HUES64 (cell line): ENCODE data around the gene ERMP1.

ENCODE experiments used
- H3K27ac ChIP-seq: 2 replicates; pipeline ENCODE4 v1.7.0; 2013; ENCODE audit warnings: low read depth, low read length, inconsistent platforms
- H3K27me3 ChIP-seq: 2 replicates; pipeline ENCODE4 v1.6.1; 2013; ENCODE audit warnings: mild to moderate bottlenecking, low read length; ENCODE audit not compliant: insufficient read depth
- H3K36me3 ChIP-seq: 2 replicates; pipeline ENCODE4 v1.6.1; 2013; ENCODE audit warnings: mild to moderate bottlenecking, low read length; ENCODE audit not compliant: insufficient read depth
- H3K4me1 ChIP-seq: 2 replicates; pipeline ENCODE4 v1.6.1; 2013; ENCODE audit warnings: mild to moderate bottlenecking, low read length, moderate library complexity; ENCODE audit not compliant: insufficient read depth
- H3K4me3 ChIP-seq: 2 replicates; pipeline ENCODE4 v1.5.1; 2013; ENCODE audit warnings: mild to moderate bottlenecking, low read length, moderate library complexity
- H3K9ac ChIP-seq: 2 replicates; pipeline ENCODE4 v1.6.1; 2013; ENCODE audit warnings: mild to moderate bottlenecking, low read depth, low read length
- H3K9me3 ChIP-seq: 2 replicates; pipeline ENCODE4 v1.6.1; 2013; ENCODE audit warnings: low read depth, low read length; ENCODE audit not compliant: insufficient read depth
- WGBS: fragments of 150-250, 120-280 bp; methylation state at CpG from one replicate; pipeline ENCODE4 v1.1.7; 2013; ENCODE audit warnings: missing lambda C conversion rate; 5-methylcytosine and 5-hydroxymethylcytosine counted together

The ERMP1 gene

GRCh38 chr9:5840788-5841187, 7.9 kb upstream of the ERMP1 start:
- Histone ChIP-seq H3K9me3 (no peaks in the 10 kb centered on the region), H3K27ac (no peak overlapping the region), H3K4me1 (peaks cover 18% of the 10 kb centered on the region), H3K4me3 (no peak overlapping the region), H3K36me3 (no peaks in the 10 kb centered on the region), H3K9ac (no peak overlapping the region), H3K27me3 (no peaks in the 10 kb centered on the region)
- WGBS, result 100% methylated on average over 3 of the region's 3 CpGs

- 86% methylated on average over 4 of the region's 4 CpGs for WGBS
- no peak overlapping the region for H3K4me3 ChIP-seq
- no peaks in the 10 kb centered on the region for H3K36me3 ChIP-seq
- no peak overlapping the region for H3K9ac ChIP-seq
- peak overlapping the region; percentile 16; the same call in 1 of the 2 replicates for H3K27ac ChIP-seq
- no peaks in the 10 kb centered on the region for H3K9me3 ChIP-seq
- H3K4me1 ChIP-seq, result peaks cover 18% of the 10 kb centered on the region
- H3K27me3 ChIP-seq, result no peaks in the 10 kb centered on the region
These were observed 6.6 kb upstream of the ERMP1 start for GRCh38 chr9:5839572-5839902.

GRCh38 chr9:5838884-5839571, 6.1 kb upstream of the ERMP1 start:
- Histone ChIP-seq H3K27ac (peak overlapping the region; percentile 16; the same call in 1 of the 2 replicates), H3K4me3 (no peak overlapping the region), H3K9me3 (no peaks in the 10 kb centered on the region), H3K36me3 (no peaks in the 10 kb centered on the region), H3K27me3 (no peaks in the 10 kb centered on the region), H3K4me1 (peaks cover 20% of the 10 kb centered on the region), H3K9ac (no peak overlapping the region)
- WGBS, result 78% methylated on average over 2 of the region's 2 CpGs

- WGBS, result 89% methylated on average over 1 of the region's 1 CpG
- Histone ChIP-seq H3K9me3 (no peaks in the 10 kb centered on the region), H3K27me3 (peaks cover 14% of the 10 kb centered on the region), H3K4me1 (peaks cover 26% of the 10 kb centered on the region), H3K4me3 (no peak overlapping the region), H3K27ac (no peak overlapping the region), H3K9ac (no peak overlapping the region), H3K36me3 (no peaks in the 10 kb centered on the region)
These were observed 2.9 kb upstream of the ERMP1 start for GRCh38 chr9:5835808-5836207.

- WGBS, result 78% methylated on average over 1 of the region's 1 CpG
These were observed 1.3 kb upstream of the ERMP1 start for GRCh38 chr9:5834214-5834613.

GRCh38 chr9:5832071-5832537, 813 bp downstream of the ERMP1 start:
- Histone ChIP-seq H3K27me3 (peaks cover 14% of the 10 kb centered on the region), H3K4me3 (peak overlapping the region; percentile 87), H3K9me3 (no peaks in the 10 kb centered on the region), H3K27ac (no peak overlapping the region; the same call in 1 of the 2 replicates), H3K36me3 (peaks cover 18% of the 10 kb centered on the region), H3K9ac (peak overlapping the region; percentile 67), H3K4me1 (peaks cover 19% of the 10 kb centered on the region)
- 19% methylated on average over 9 of the region's 9 CpGs for WGBS

More at GRCh38 chr9:5834214-5834613, 1.3 kb upstream of the ERMP1 start:
- Histone ChIP-seq H3K9me3 (no peaks in the 10 kb centered on the region), H3K27me3 (peaks cover 14% of the 10 kb centered on the region), H3K4me3 (no peak overlapping the region), H3K36me3 (peaks cover 15% of the 10 kb centered on the region; the same call in 1 of the 2 replicates), H3K4me1 (peaks cover 21% of the 10 kb centered on the region), H3K27ac (no peak overlapping the region), H3K9ac (no peak overlapping the region)

GRCh38 chr9:5825895-5826622, 6.9 kb downstream of the ERMP1 start:
- peaks cover 61% of the 10 kb centered on the region for H3K36me3 ChIP-seq
- H3K9me3 ChIP-seq, result no peaks in the 10 kb centered on the region
- H3K4me1 ChIP-seq, result no peaks in the 10 kb centered on the region
- 91% methylated on average over 2 of the region's 2 CpGs for WGBS
- H3K4me3 ChIP-seq, result no peak overlapping the region
- H3K9ac ChIP-seq, result no peak overlapping the region
- H3K27me3 ChIP-seq, result no peaks in the 10 kb centered on the region
- H3K27ac ChIP-seq, result no peak overlapping the region

GRCh38 chr9:5825223-5825622, 7.7 kb downstream of the ERMP1 start:
- Histone ChIP-seq H3K27me3 (no peaks in the 10 kb centered on the region), H3K27ac (no peak overlapping the region), H3K9me3 (no peaks in the 10 kb centered on the region), H3K9ac (no peak overlapping the region), H3K36me3 (peaks cover 56% of the 10 kb centered on the region), H3K4me3 (no peak overlapping the region), H3K4me1 (no peaks in the 10 kb centered on the region)
- WGBS, result 94% methylated on average over 1 of the region's 1 CpG

- Histone ChIP-seq H3K4me1 (no peaks in the 10 kb centered on the region), H3K9ac (no peak overlapping the region), H3K4me3 (no peak overlapping the region), H3K27me3 (no peaks in the 10 kb centered on the region), H3K9me3 (no peaks in the 10 kb centered on the region), H3K27ac (no peak overlapping the region), H3K36me3 (peaks cover 45% of the 10 kb centered on the region)
- WGBS, result no CpG with 5 or more reads among the region's 1 CpG
These were observed 12.5 kb downstream of the ERMP1 start for GRCh38 chr9:5820425-5820824.

GRCh38 chr9:5819174-5819573, 13.7 kb downstream of the ERMP1 start:
- no peaks in the 10 kb centered on the region for H3K27me3 ChIP-seq
- WGBS, result over 99% methylated on average over 6 of the region's 6 CpGs
- H3K4me3 ChIP-seq, result no peak overlapping the region
- peaks cover 37% of the 10 kb centered on the region for H3K36me3 ChIP-seq
- no peak overlapping the region for H3K9ac ChIP-seq
- H3K4me1 ChIP-seq, result no peaks in the 10 kb centered on the region
- no peaks in the 10 kb centered on the region for H3K9me3 ChIP-seq
- H3K27ac ChIP-seq, result no peak overlapping the region

- Histone ChIP-seq H3K9me3 (no peaks in the 10 kb centered on the region), H3K4me3 (no peak overlapping the region), H3K4me1 (no peaks in the 10 kb centered on the region), H3K27ac (no peak overlapping the region), H3K36me3 (peaks cover 34% of the 10 kb centered on the region), H3K27me3 (no peaks in the 10 kb centered on the region), H3K9ac (no peak overlapping the region)
- 93% methylated on average over 2 of the region's 2 CpGs for WGBS
These were observed 14.3 kb downstream of the ERMP1 start for GRCh38 chr9:5818424-5819142.
